SU-DHL-6 (cell line): ENCODE results near the gene SLC25A42.

Experiments
- H2AFZ ChIP-seq: fragments of 200-600 bp; sonication (generic); 2 replicates; pipeline ENCODE4 v1.6.1; 2014; ENCODE audit warnings: low read depth, mild to moderate bottlenecking, moderate library complexity, mixed read lengths, antibody characterized with exemption, low read length; ENCODE audit not compliant: severe bottlenecking
- H3F3A ChIP-seq: fragments of 200-600 bp; shearing (Covaris generic); 2 replicates; pipeline ENCODE4 v1.6.0; 2016; ENCODE audit warnings: antibody characterized with exemption, mild to moderate bottlenecking; ENCODE audit not compliant: insufficient read depth
- H3K27ac ChIP-seq: fragments of 200-600 bp; sonication (generic); 2 replicates; pipeline ENCODE4 v1.5.1; 2016; ENCODE audit warnings: low read depth, mild to moderate bottlenecking, low read length, moderate library complexity, mixed read lengths
- H3K27me3 ChIP-seq: fragments of 200-600 bp; sonication (generic), shearing (Covaris generic); 2 replicates; pipeline ENCODE4 v1.6.0; 2014; ENCODE audit warnings: mild to moderate bottlenecking, low read length
- H3K36me3 ChIP-seq: fragments of 200-600 bp; sonication (generic); 2 replicates; pipeline ENCODE4 v1.6.1; 2014; ENCODE audit warnings: mild to moderate bottlenecking, low read length, mixed read lengths
- H3K4me2 ChIP-seq: fragments of 300-600, 200-600 bp; shearing (Covaris generic), sonication (generic); 2 replicates; pipeline ENCODE4 v1.6.0; 2014; ENCODE audit warnings: low read length, low read depth, mild to moderate bottlenecking; ENCODE audit not compliant: poor library complexity, severe bottlenecking
- H3K4me3 ChIP-seq: fragments of 200-600 bp; sonication (generic); 2 replicates; pipeline ENCODE4 v1.5.1; 2014; ENCODE audit warnings: antibody characterized with exemption, low read length, mild to moderate bottlenecking, mixed read lengths; ENCODE audit not compliant: insufficient read depth, poor library complexity, severe bottlenecking
- H3K79me2 ChIP-seq: fragments of 200-600 bp; sonication (generic); 2 replicates; pipeline ENCODE4 v1.6.1; 2014; ENCODE audit warnings: mild to moderate bottlenecking, low read length, moderate library complexity; ENCODE audit not compliant: insufficient read depth
- H3K9ac ChIP-seq: fragments of 200-600 bp; sonication (generic); 2 replicates; pipeline ENCODE4 v1.7.0; 2014; ENCODE audit warnings: mild to moderate bottlenecking, low read length
- H3K9me2 ChIP-seq: fragments of 200-600 bp; sonication (generic); replicated peaks from 2 replicates; pipeline ENCODE4 v1.6.1; 2014; ENCODE audit warnings: low read length; ENCODE audit not compliant: insufficient read depth
- H3K9me3 ChIP-seq: fragments of 200-600 bp; sonication (generic); 2 replicates; pipeline ENCODE4 v1.6.1; 2014; ENCODE audit warnings: low read length, mixed read lengths; ENCODE audit not compliant: insufficient read depth
- H4K20me1 ChIP-seq: fragments of 200-600 bp; sonication (generic); 2 replicates; pipeline ENCODE4 v1.6.1; 2014; ENCODE audit warnings: low read depth, mild to moderate bottlenecking, antibody characterized with exemption, low read length, moderate library complexity, mixed read lengths
- CTCF ChIP-seq: fragments of 200-600 bp; sonication (generic); IDR thresholded peaks from one replicate; pipeline ENCODE4 v1.5.1; 2017; ENCODE audit warnings: antibody characterized with exemption, mild to moderate bottlenecking, low read length, moderate library complexity; ENCODE audit not compliant: insufficient read depth, poor library complexity, severe bottlenecking
- EZH2phosphoT487 ChIP-seq: fragments of 200-600 bp; sonication (generic), shearing (Covaris generic); conservative IDR thresholded peaks from 2 replicates; pipeline ENCODE4 v1.6.1; 2018; ENCODE audit warnings: mild to moderate bottlenecking, antibody characterized with exemption, low read length, moderate library complexity, mixed read lengths

SLC25A42 gene

GRCh38 chr19:19095691-19096090 is 31.9 kb downstream of the SLC25A42 start:
- no peak overlapping the region for H3K4me2 ChIP-seq
- no peaks in the 10 kb centered on the region for H4K20me1 ChIP-seq
- H3K27ac ChIP-seq: no peak overlapping the region
- H2AFZ ChIP-seq: no peak overlapping the region
- TF ChIP-seq CTCF (no peak), EZH2phosphoT487 (no peak)
- H3K27me3 ChIP-seq: no peaks in the 10 kb centered on the region
- no peaks in the 10 kb centered on the region for H3F3A ChIP-seq
- H3K79me2 ChIP-seq: no peaks in the 10 kb centered on the region
- no peaks in the 10 kb centered on the region for H3K36me3 ChIP-seq
- no peaks in the 10 kb centered on the region for H3K9me3 ChIP-seq
- no peaks in the 10 kb centered on the region for H3K9me2 ChIP-seq
- H3K4me3 ChIP-seq: no peak overlapping the region
- no peak overlapping the region for H3K9ac ChIP-seq

- H3K4me3 ChIP-seq: no peak overlapping the region
- no peak overlapping the region for H2AFZ ChIP-seq
- H3K9ac ChIP-seq: no peak overlapping the region
- H3K27ac ChIP-seq: no peak overlapping the region
- no peak for TF ChIP-seq EZH2phosphoT487
- TF ChIP-seq CTCF: no peak
- H3K36me3 ChIP-seq: no peaks in the 10 kb centered on the region
- H3K9me2 ChIP-seq: no peaks in the 10 kb centered on the region
- no peaks in the 10 kb centered on the region for H3K79me2 ChIP-seq
- H3K27me3 ChIP-seq: no peaks in the 10 kb centered on the region
- H3K4me2 ChIP-seq: no peak overlapping the region
- H3F3A ChIP-seq: no peaks in the 10 kb centered on the region
- H4K20me1 ChIP-seq: no peaks in the 10 kb centered on the region
- H3K9me3 ChIP-seq: no peaks in the 10 kb centered on the region
Observed at GRCh38 chr19:19096641-19097627, 33.1 kb downstream of the SLC25A42 start.

GRCh38 chr19:19098084-19098702 is 34.4 kb downstream of the SLC25A42 start:
- Histone ChIP-seq H3F3A (no peaks in the 10 kb centered on the region), H3K27me3 (no peaks in the 10 kb centered on the region), H3K9ac (no peak overlapping the region), H3K27ac (no peak overlapping the region), H3K9me2 (no peaks in the 10 kb centered on the region), H3K4me3 (no peak overlapping the region), H3K4me2 (no peak overlapping the region), H3K9me3 (no peaks in the 10 kb centered on the region), H3K36me3 (no peaks in the 10 kb centered on the region), H2AFZ (no peak overlapping the region), H4K20me1 (no peaks in the 10 kb centered on the region), H3K79me2 (no peaks in the 10 kb centered on the region)
- no peak for TF ChIP-seq EZH2phosphoT487
